Measurements from ENCODE around the gene FAM83B.
A peak's percentile ranks its signal among the peaks of the same experiment; 100 is the strongest.

FAM83B gene

GRCh38 chr6:54827010-54827409, 19.6 kb upstream of the FAM83B start:
- Histone ChIP-seq H3K27me3 (ENCODE audit: low read depth) (no peaks in the 10 kb centered on the region), H3K9me3 (no peaks in the 10 kb centered on the region; the same call in 1 of the 2 replicates), H3K36me3 (replicated peaks) (no peaks in the 10 kb centered on the region), H3K4me3 (no peak overlapping the region), H3K4me1 (peaks cover 4% of the 10 kb centered on the region; the same call in 1 of the 2 replicates)
- no peak for DNase-seq (ENCODE audit: low spot score in 2 of 2)
- in situ Hi-C loops (cut with MboI; ENCODE audit: low sequenced_read_pairs) = no loop called here

DNA sequence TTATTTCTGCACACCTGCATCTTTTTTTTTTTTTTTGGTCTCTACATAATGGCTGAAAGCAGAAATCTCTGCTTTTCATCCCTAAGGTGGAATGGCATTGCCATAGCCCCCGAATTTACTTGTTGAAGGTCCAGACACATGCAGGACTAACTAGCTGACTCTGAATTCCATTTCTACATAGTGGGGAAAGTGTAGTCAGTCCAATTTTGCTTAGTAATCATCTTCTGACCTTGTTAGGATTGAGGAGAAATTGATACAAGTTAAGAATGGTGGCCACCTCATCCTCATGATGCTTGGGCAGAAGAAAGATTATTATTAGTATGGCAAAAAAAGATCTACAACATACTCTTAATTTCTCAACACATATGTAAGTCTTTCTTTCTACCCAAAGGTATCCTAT, 16.4 kb upstream of the FAM83B start:
- no peak for DNase-seq (ENCODE audit: low spot score in 2 of 2)
- in situ Hi-C loops (cut with MboI; ENCODE audit: low sequenced_read_pairs) = no loop called here
- H3K4me3 ChIP-seq = no peak overlapping the region
- H3K36me3 ChIP-seq (replicated peaks) = no peaks in the 10 kb centered on the region
- H3K4me1 ChIP-seq = peaks cover 4% of the 10 kb centered on the region; the same call in 1 of the 2 replicates
- no peaks in the 10 kb centered on the region for H3K27me3 ChIP-seq (ENCODE audit: low read depth)
- no peaks in the 10 kb centered on the region; the same call in 1 of the 2 replicates for H3K9me3 ChIP-seq

GRCh38 chr6:54835176-54835575, 11.4 kb upstream of the FAM83B start:
- Histone ChIP-seq H3K9me3 (no peaks in the 10 kb centered on the region), H3K4me3 (no peak overlapping the region), H3K4me1 (no peaks in the 10 kb centered on the region), H3K27me3 (ENCODE audit: low read depth) (no peaks in the 10 kb centered on the region), H3K36me3 (replicated peaks) (no peaks in the 10 kb centered on the region)
- DNase-seq (ENCODE audit: low spot score in 2 of 2) = no peak
- in situ Hi-C loops (cut with MboI; ENCODE audit: low sequenced_read_pairs) = no loop called here

GRCh38 chr6:54846857-54847674, 495 bp downstream of the FAM83B start:
- peaks cover 8% of the 10 kb centered on the region for H3K4me1 ChIP-seq
- no peak for DNase-seq (ENCODE audit: low spot score in 2 of 2)
- no peak overlapping the region for H3K4me3 ChIP-seq
- no peaks in the 10 kb centered on the region for H3K36me3 ChIP-seq (replicated peaks)
- in situ Hi-C loops (cut with MboI; ENCODE audit: low sequenced_read_pairs) = no loop called here
- H3K9me3 ChIP-seq = no peaks in the 10 kb centered on the region
- no peaks in the 10 kb centered on the region for H3K27me3 ChIP-seq (ENCODE audit: low read depth)

- in situ Hi-C loops (cut with MboI; ENCODE audit: low sequenced_read_pairs) = no loop called here
- Histone ChIP-seq H3K9me3 (no peaks in the 10 kb centered on the region), H3K36me3 (replicated peaks) (no peaks in the 10 kb centered on the region), H3K4me3 (no peak overlapping the region), H3K4me1 (peaks cover 8% of the 10 kb centered on the region), H3K27me3 (ENCODE audit: low read depth) (no peaks in the 10 kb centered on the region)
- no peak for DNase-seq (ENCODE audit: low spot score in 2 of 2)
Observed at GRCh38 chr6:54847799-54848597, 1.4 kb downstream of the FAM83B start.

GRCh38 chr6:54850114-54850513, 3.5 kb downstream of the FAM83B start:
- DNase-seq (ENCODE audit: low spot score in 2 of 2) = peak in 1 of 2 experiments; percentile 57
- Histone ChIP-seq H3K36me3 (replicated peaks) (no peaks in the 10 kb centered on the region), H3K9me3 (no peaks in the 10 kb centered on the region), H3K4me1 (peaks cover 8% of the 10 kb centered on the region), H3K27me3 (ENCODE audit: low read depth) (no peaks in the 10 kb centered on the region), H3K4me3 (no peak overlapping the region)
- in situ Hi-C loops (cut with MboI; ENCODE audit: low sequenced_read_pairs) = no loop called here

DNA sequence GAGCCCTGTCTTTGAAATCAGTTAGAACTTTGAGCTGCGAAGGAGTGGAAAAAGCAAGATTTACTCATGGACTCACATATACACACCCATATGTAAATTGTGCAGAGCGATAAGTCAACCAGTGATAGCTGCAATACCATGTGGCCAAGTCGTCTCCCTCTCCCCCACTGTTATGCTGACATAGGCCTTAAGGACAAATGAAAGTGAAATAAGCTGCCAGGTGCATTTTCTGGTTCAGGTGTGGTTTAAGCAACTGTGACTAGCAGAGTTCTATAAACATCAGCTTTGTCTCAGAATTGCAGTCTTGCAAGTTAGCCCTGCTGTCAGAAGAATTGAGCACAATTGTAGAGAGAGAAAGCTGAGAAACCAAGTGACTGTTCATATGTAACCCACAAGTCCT, 9.6 kb downstream of the FAM83B start:
- DNase-seq (ENCODE audit: low spot score in 2 of 2) = no peak
- Histone ChIP-seq H3K27me3 (ENCODE audit: low read depth) (no peaks in the 10 kb centered on the region), H3K9me3 (no peaks in the 10 kb centered on the region), H3K4me1 (peaks cover 3% of the 10 kb centered on the region; the same call in 1 of the 2 replicates), H3K36me3 (replicated peaks) (no peaks in the 10 kb centered on the region), H3K4me3 (no peak overlapping the region)
- in situ Hi-C loops (cut with MboI; ENCODE audit: low sequenced_read_pairs) = no loop called here

GRCh38 chr6:54860132-54860531, 13.6 kb downstream of the FAM83B start:
- Histone ChIP-seq H3K36me3 (replicated peaks) (no peaks in the 10 kb centered on the region), H3K27me3 (ENCODE audit: low read depth) (no peaks in the 10 kb centered on the region)
- in situ Hi-C loops (cut with MboI; ENCODE audit: low sequenced_read_pairs) = no loop called here

DNA sequence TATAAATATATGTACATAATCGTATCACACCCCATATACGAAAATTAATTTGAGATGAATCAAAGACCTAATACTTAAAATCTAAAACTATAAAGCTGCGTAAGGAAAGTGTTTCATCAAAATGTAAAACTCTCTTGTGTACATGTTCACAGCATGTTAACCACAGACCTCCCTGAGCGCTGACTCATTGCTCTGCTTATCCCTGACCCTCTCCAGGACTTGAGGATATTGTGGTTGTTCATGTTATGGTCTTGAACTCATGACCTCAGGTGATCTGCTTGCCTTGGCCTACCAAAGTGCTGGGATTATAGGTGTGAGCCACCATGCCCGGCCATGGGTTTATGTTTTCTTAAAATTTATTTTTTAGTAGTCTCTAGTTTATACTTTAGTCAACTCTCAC, 14.2 kb downstream of the FAM83B start:
- H3K4me1 ChIP-seq = peaks cover 3% of the 10 kb centered on the region; the same call in 1 of the 2 replicates
- DNase-seq (ENCODE audit: low spot score in 2 of 2) = no peak
- no peaks in the 10 kb centered on the region for H3K9me3 ChIP-seq
- in situ Hi-C loops (cut with MboI; ENCODE audit: low sequenced_read_pairs) = no loop called here
- H3K36me3 ChIP-seq (replicated peaks) = no peaks in the 10 kb centered on the region
- no peaks in the 10 kb centered on the region for H3K27me3 ChIP-seq (ENCODE audit: low read depth)
- H3K4me3 ChIP-seq = no peak overlapping the region

More at GRCh38 chr6:54860132-54860531, 13.6 kb downstream of the FAM83B start:
- peak in 1 of 2 experiments; percentile 8 for DNase-seq (ENCODE audit: low spot score in 2 of 2)
- no peaks in the 10 kb centered on the region for H3K9me3 ChIP-seq
- H3K4me1 ChIP-seq = peaks cover 3% of the 10 kb centered on the region; the same call in 1 of the 2 replicates
- H3K4me3 ChIP-seq = no peak overlapping the region

- H3K9me3 ChIP-seq = no peaks in the 10 kb centered on the region
- DNase-seq (ENCODE audit: low spot score in 2 of 2) = no peak
- in situ Hi-C loops (cut with MboI; ENCODE audit: low sequenced_read_pairs) = no loop called here
- no peaks in the 10 kb centered on the region for H3K36me3 ChIP-seq (replicated peaks)
- H3K4me3 ChIP-seq = no peak overlapping the region
- no peaks in the 10 kb centered on the region for H3K27me3 ChIP-seq (ENCODE audit: low read depth)
- H3K4me1 ChIP-seq = peaks cover 3% of the 10 kb centered on the region; the same call in 1 of the 2 replicates
Observed at GRCh38 chr6:54861905-54862616, 15.5 kb downstream of the FAM83B start.

DNA sequence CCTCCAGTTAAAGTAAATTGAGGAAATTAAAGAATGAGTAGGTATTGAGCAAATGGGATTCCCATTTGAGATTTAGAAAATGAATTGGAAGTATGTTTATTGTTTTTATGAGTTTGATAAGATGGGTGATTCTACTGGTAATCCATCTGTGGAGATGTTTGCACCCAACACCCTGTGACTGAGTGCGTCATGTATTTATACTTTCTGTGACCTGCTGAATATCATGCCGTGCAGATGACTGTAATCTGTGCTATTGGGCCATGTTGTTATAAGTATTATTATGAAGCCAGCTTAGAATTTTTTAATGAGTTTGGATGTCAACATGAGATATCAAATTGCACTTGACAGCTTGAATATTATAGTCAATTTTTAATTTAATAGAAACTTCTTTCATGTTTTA, 17.7 kb downstream of the FAM83B start:
- in situ Hi-C loops (cut with MboI; ENCODE audit: low sequenced_read_pairs) = no loop called here
- no peak for DNase-seq (ENCODE audit: low spot score in 2 of 2)
- Histone ChIP-seq H3K4me1 (peaks cover 3% of the 10 kb centered on the region; the same call in 1 of the 2 replicates), H3K4me3 (no peak overlapping the region), H3K36me3 (replicated peaks) (no peaks in the 10 kb centered on the region), H3K9me3 (no peaks in the 10 kb centered on the region), H3K27me3 (ENCODE audit: low read depth) (no peaks in the 10 kb centered on the region)

GRCh38 chr6:54865091-54865631, 18.6 kb downstream of the FAM83B start:
- H3K27me3 ChIP-seq (ENCODE audit: low read depth) = no peaks in the 10 kb centered on the region
- no peak for DNase-seq (ENCODE audit: low spot score in 2 of 2)
- H3K4me3 ChIP-seq = no peak overlapping the region
- in situ Hi-C loops (cut with MboI; ENCODE audit: low sequenced_read_pairs) = no loop called here
- no peaks in the 10 kb centered on the region for H3K4me1 ChIP-seq
- H3K9me3 ChIP-seq = no peaks in the 10 kb centered on the region
- H3K36me3 ChIP-seq (replicated peaks) = no peaks in the 10 kb centered on the region

DNA sequence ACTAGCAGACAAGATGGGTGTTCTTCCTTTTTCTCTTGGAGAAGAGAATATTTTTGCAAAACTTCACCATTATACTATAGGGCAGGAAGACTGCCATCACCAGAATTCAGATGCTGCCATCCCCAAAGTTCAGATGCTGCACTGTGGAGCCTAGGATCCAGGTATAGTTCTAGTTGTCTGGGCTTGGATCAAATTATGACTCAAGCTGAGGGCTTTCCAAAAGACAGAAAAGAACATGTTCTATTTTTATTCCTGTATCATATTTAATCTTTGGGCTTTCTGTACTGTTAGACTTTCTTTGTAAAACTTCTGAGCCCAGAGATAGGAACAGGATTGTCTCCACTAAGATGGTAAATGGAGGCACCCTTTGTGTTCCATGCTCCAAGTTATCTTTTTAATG, 22.0 kb downstream of the FAM83B start:
- Histone ChIP-seq H3K4me3 (no peak overlapping the region), H3K36me3 (replicated peaks) (no peaks in the 10 kb centered on the region), H3K9me3 (no peaks in the 10 kb centered on the region), H3K4me1 (no peaks in the 10 kb centered on the region), H3K27me3 (ENCODE audit: low read depth) (no peaks in the 10 kb centered on the region)
- in situ Hi-C loops (cut with MboI; ENCODE audit: low sequenced_read_pairs) = no loop called here
- no peak for DNase-seq (ENCODE audit: low spot score in 2 of 2)

Measured in HAP-1 (cell line).